PC-9 (cell line): ENCODE measurements around the gene MAPK12. TPM values are rescaled to one million over a fixed set of nuclear protein-coding genes. Genes with fewer than 3 reads are reported as not detected.

Source experiments
- BruUV-seq: library from RNA; stranded (reverse); fragments of 400-500 nt; replicated peaks from 2 replicates; lab custom pipeline; 2021; lab: Mats Ljungman, UMichigan
- CTCF ChIA-PET: fragments of 300-600 bp; sonication (Branson Sonifier 250); formaldehyde crosslinking; loops from one replicate; lab custom pipeline; 2022; ENCODE audit warnings: antibody characterized with exemption; lab: Charles Lee
- POLR2A ChIA-PET: fragments of 300-600 bp; sonication (Branson Sonifier 250); formaldehyde crosslinking; loops from one replicate; lab custom pipeline; 2022; ENCODE audit warnings: antibody characterized with exemption; ENCODE audit not compliant: unreplicated experiment; lab: Charles Lee
- DNase-seq, 2 experiments: peaks; one replicate each; pipeline versions ENCODE4 v3.0.0 to v3.0.0-alpha.2; 2015 to 2022; ENCODE audit warnings: mixed read lengths in 1 of 2
- H2AFZ ChIP-seq: fragments of 200-600 bp; sonication (generic); 2 replicates; pipeline ENCODE4 v1.8.1; 2017; ENCODE audit warnings: antibody characterized with exemption
- H3F3A ChIP-seq: fragments of 200-600 bp; sonication (generic); 2 replicates; pipeline ENCODE4 v1.8.1; 2017; ENCODE audit warnings: antibody characterized with exemption, mild to moderate bottlenecking, low read depth; ENCODE audit not compliant: insufficient read depth
- H3K27ac ChIP-seq: fragments of 200-600 bp; sonication (generic); 2 replicates; pipeline ENCODE4 v1.6.1; 2016; ENCODE audit warnings: mixed run types
- H3K27me3 ChIP-seq: fragments of 200-600 bp; sonication (generic); 2 replicates; pipeline ENCODE4 v1.6.1; 2016; ENCODE audit warnings: low read depth, mixed run types; ENCODE audit not compliant: insufficient read depth
- H3K36me3 ChIP-seq: fragments of 200-600 bp; sonication (generic); 2 replicates; pipeline ENCODE4 v1.6.1; 2016; ENCODE audit warnings: low read depth, mixed run types
- H3K4me1 ChIP-seq: fragments of 200-600 bp; sonication (generic); replicated peaks from 2 replicates; pipeline ENCODE4 v1.6.1; 2016; ENCODE audit warnings: mixed run types; ENCODE audit not compliant: insufficient read depth
- H3K4me2 ChIP-seq: fragments of 200-600 bp; sonication (generic); 2 replicates; pipeline ENCODE4 v1.6.1; 2017; ENCODE audit warnings: mixed run types
- H3K4me3 ChIP-seq: fragments of 200-600 bp; sonication (generic); 2 replicates; pipeline ENCODE4 v1.6.1; 2016; ENCODE audit warnings: mixed run types
- H3K79me2 ChIP-seq: fragments of 200-600 bp; sonication (generic); 2 replicates; pipeline ENCODE4 v1.6.1; 2017; ENCODE audit warnings: low read depth, mixed run types
- H3K9me2 ChIP-seq: fragments of 200-600 bp; sonication (generic); 2 replicates; pipeline ENCODE4 v1.8.1; 2017; ENCODE audit warnings: mild to moderate bottlenecking; ENCODE audit not compliant: insufficient read depth
- H3K9me3 ChIP-seq: fragments of 200-600 bp; sonication (generic); 2 replicates; pipeline ENCODE4 v1.8.1; 2016; ENCODE audit warnings: low read depth; ENCODE audit not compliant: insufficient read depth
- H4K20me1 ChIP-seq: fragments of 200-600 bp; sonication (generic); 2 replicates; pipeline ENCODE4 v1.8.1; 2017; ENCODE audit not compliant: insufficient read depth
- CTCF ChIP-seq: fragments of 200-600 bp; sonication (generic); conservative IDR thresholded peaks from 2 replicates; pipeline ENCODE4 v1.6.1; 2017; ENCODE audit warnings: mixed run types, antibody characterized with exemption, mild to moderate bottlenecking, moderate library complexity
- EZH2 ChIP-seq: fragments of 200-600 bp; sonication (generic); IDR thresholded peaks from 2 replicates; pipeline ENCODE4 v1.8.0; 2017; ENCODE audit warnings: antibody characterized with exemption, low read depth
- intact Hi-C: fragments of 100-400 bp; cut with micrococcal nuclease; formaldehyde crosslinking; loops from one replicate; pipeline ENCODE4 v1.10.0; 2022; ENCODE audit not compliant: unreplicated experiment
- total RNA-seq: library from RNA; stranded (reverse); gene quantifications from 2 replicates; pipeline ENCODE4 v1.2.3, GENCODE V29; 2021

The MAPK12 gene
- total RNA-seq, 1 experiment from 2014 or later: 48.5 TPM

GRCh38 chr22:50208430-50208938 lies 53.0 kb downstream of the MAPK12 start:
- TF ChIP-seq EZH2: no peak
- no peak for TF ChIP-seq CTCF
- H4K20me1 ChIP-seq: peaks cover 60% of the 10 kb centered on the region
- H3K9me3 ChIP-seq: no peaks in the 10 kb centered on the region
- no peaks in the 10 kb centered on the region for H3K4me1 ChIP-seq
- no TSS peak for BruUV-seq
- peaks cover 36% of the 10 kb centered on the region for H3K36me3 ChIP-seq
- H3K27me3 ChIP-seq: no peaks in the 10 kb centered on the region
- no peak overlapping the region for H3K4me2 ChIP-seq
- H3F3A ChIP-seq: peaks cover 39% of the 10 kb centered on the region; the same call in 1 of the 2 replicates
- H3K9me2 ChIP-seq: no peaks in the 10 kb centered on the region
- CTCF ChIA-PET: no interaction called here
- DNase-seq: no peak
- no peak overlapping the region for H2AFZ ChIP-seq
- no peak overlapping the region for H3K4me3 ChIP-seq
- peaks cover 10% of the 10 kb centered on the region for H3K79me2 ChIP-seq
- intact Hi-C loops: no loop called here
- POLR2A ChIA-PET: interaction anchor here (0.6 kb wide), 1 partner anchor 72 kb away, joined by 8 read pairs; no protein-coding TSS in a partner anchor
- H3K27ac ChIP-seq: no peak overlapping the region

- Histone ChIP-seq H3K27me3 (no peaks in the 10 kb centered on the region), H3K9me3 (no peaks in the 10 kb centered on the region), H3K27ac (no peak overlapping the region), H3K36me3 (peaks cover 36% of the 10 kb centered on the region), H2AFZ (no peak overlapping the region), H4K20me1 (peaks cover 60% of the 10 kb centered on the region), H3K4me3 (no peak overlapping the region), H3F3A (peaks cover 44% of the 10 kb centered on the region; the same call in 1 of the 2 replicates), H3K4me1 (peaks cover 4% of the 10 kb centered on the region; the same call in 1 of the 2 replicates), H3K79me2 (peaks cover 20% of the 10 kb centered on the region), H3K4me2 (no peak overlapping the region), H3K9me2 (no peaks in the 10 kb centered on the region)
- BruUV-seq: no TSS peak
- intact Hi-C loops: no loop called here
- POLR2A ChIA-PET: no interaction called here
- no peak for TF ChIP-seq EZH2
- TF ChIP-seq CTCF: no peak
- DNase-seq: no peak
- CTCF ChIA-PET: interaction anchor here (0.6 kb wide), 1 partner anchor 40 kb away, joined by 3 read pairs; no protein-coding TSS in a partner anchor
Observed at GRCh38 chr22:50207383-50208140, 53.9 kb downstream of the MAPK12 start.

- intact Hi-C loops: no loop called here
- Histone ChIP-seq H3K4me2 (no peak overlapping the region), H3K79me2 (peaks cover 29% of the 10 kb centered on the region), H3K4me3 (no peak overlapping the region), H3F3A (peaks cover 39% of the 10 kb centered on the region; the same call in 1 of the 2 replicates), H3K9me2 (no peaks in the 10 kb centered on the region), H2AFZ (no peak overlapping the region), H3K4me1 (peaks cover 12% of the 10 kb centered on the region), H4K20me1 (peaks cover 65% of the 10 kb centered on the region), H3K27ac (no peak overlapping the region), H3K9me3 (no peaks in the 10 kb centered on the region), H3K36me3 (peaks cover 29% of the 10 kb centered on the region), H3K27me3 (no peaks in the 10 kb centered on the region)
- ChIA-PET POLR2A (no interaction called here), CTCF (no interaction called here)
- DNase-seq: no peak
- BruUV-seq: no TSS peak
- TF ChIP-seq EZH2: no peak
- peak; percentile 67 for TF ChIP-seq CTCF
Observed at GRCh38 chr22:50206599-50206998, 54.9 kb downstream of the MAPK12 start.
